GM19239 (cell line): ENCODE measurements around the gene CHP1.
A peak's percentile ranks its signal among the peaks of the same experiment; 100 is the strongest.
"Not testable (repeated sequence)": the region's sequence is repeated elsewhere in the genome, so short reads cannot be mapped to it uniquely, and the experiment has no call there.

Source experiments
- DNase-seq: peaks from one replicate; pipeline ENCODE4 v3.0.0; 2011; ENCODE audit warnings: low spot score; ENCODE audit not compliant: insufficient read length
- FAIRE-seq: peaks from 2 replicates; lab custom pipeline; 2011; peaks lifted over from hg19 to GRCh38; lab: Jason Lieb, UNC

The CHP1 gene

GRCh38 chr15:41230650-41231421, at the start of gene CHP1, which contains the start of gene EXD1:
TSS of gene CHP1 (plus strand) at chr15:41231268. CDS start at chr15:41231383, 115 bp downstream.
TSS of gene EXD1 (minus strand) at chr15:41230757. CDS start at chr15:41226575, 4,182 bp downstream.
- peak; percentile 97 for FAIRE-seq
- peak; percentile 88 for DNase-seq

- no peak for FAIRE-seq
- DNase-seq: no peak
These were observed 48.8 kb upstream of the CHP1 start for GRCh38 chr15:41182266-41182665.

GRCh38 chr15:41183581-41183980, 47.5 kb upstream of the CHP1 start:
- DNase-seq (no peak), FAIRE-seq (no peak)

GRCh38 chr15:41194444-41194843, 36.6 kb upstream of the CHP1 start:
- DNase-seq: no peak
- FAIRE-seq: no peak

- DNase-seq (no peak), FAIRE-seq (no peak)
These were observed 31.6 kb upstream of the CHP1 start for GRCh38 chr15:41199470-41199869.

GRCh38 chr15:41203395-41203794, 27.7 kb upstream of the CHP1 start:
- no peak for DNase-seq
- no peak for FAIRE-seq

- FAIRE-seq (no peak), DNase-seq (no peak)
These were observed 25.8 kb upstream of the CHP1 start for GRCh38 chr15:41205315-41205714.

GRCh38 chr15:41207687-41208448, 23.2 kb upstream of the CHP1 start:
- no peak for DNase-seq
- no peak for FAIRE-seq

- no peak for FAIRE-seq
- no peak for DNase-seq
These were observed 15.4 kb upstream of the CHP1 start for GRCh38 chr15:41215708-41216107.

- DNase-seq (no peak), FAIRE-seq (no peak)
These were observed 12.2 kb upstream of the CHP1 start for GRCh38 chr15:41218851-41219250.

GRCh38 chr15:41219381-41219780, 11.7 kb upstream of the CHP1 start:
- DNase-seq: no peak
- no peak for FAIRE-seq

GRCh38 chr15:41230345-41230649, 771 bp upstream of the CHP1 start:
- FAIRE-seq (no peak), DNase-seq (no peak)

- FAIRE-seq (peak; percentile 49), DNase-seq (no peak)
These were observed 556 bp downstream of the CHP1 start for GRCh38 chr15:41231422-41232226.

GRCh38 chr15:41233367-41233771, 2.3 kb downstream of the CHP1 start:
- FAIRE-seq (no peak), DNase-seq (no peak)

GRCh38 chr15:41235228-41235627, 4.2 kb downstream of the CHP1 start:
- FAIRE-seq, DNase-seq: not testable (repeated sequence)

- no peak for DNase-seq
- FAIRE-seq: no peak
These were observed 4.9 kb downstream of the CHP1 start for GRCh38 chr15:41235929-41236328.

- DNase-seq (no peak), FAIRE-seq (no peak)
These were observed 7.0 kb downstream of the CHP1 start for GRCh38 chr15:41238100-41238499.

- FAIRE-seq (no peak), DNase-seq (no peak)
These were observed 10.3 kb downstream of the CHP1 start for GRCh38 chr15:41241221-41241964.

GRCh38 chr15:41250745-41251144, 19.7 kb downstream of the CHP1 start:
- FAIRE-seq, DNase-seq: not testable (repeated sequence)

- no peak for FAIRE-seq
- no peak for DNase-seq
These were observed 20.3 kb downstream of the CHP1 start for GRCh38 chr15:41251411-41251810.
